ENCODE results near the gene CKAP5.

The CKAP5 gene

DNA sequence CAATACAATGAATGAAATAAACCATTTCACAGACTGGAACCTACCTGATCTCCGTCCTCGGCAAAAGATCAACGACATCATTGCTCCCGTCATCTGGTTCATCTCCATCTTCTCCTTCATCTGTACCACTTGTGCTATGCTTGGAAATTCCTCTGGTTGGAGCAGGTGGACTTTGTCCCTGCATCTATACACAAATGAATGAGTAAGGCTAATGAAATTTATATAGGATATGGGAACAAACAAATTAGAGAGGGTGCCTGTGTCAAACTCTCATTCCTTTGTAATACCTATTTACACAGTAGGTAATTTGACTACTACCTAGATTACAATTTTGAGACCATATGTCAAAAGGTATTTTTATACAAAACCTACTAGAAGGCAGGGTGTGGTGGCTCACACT is 67.7 kb downstream of the CKAP5 start:
- H2AFZ ChIP-seq (ENCODE audit: insufficient read depth, low read length, poor library complexity), result no peak overlapping the region

DNA sequence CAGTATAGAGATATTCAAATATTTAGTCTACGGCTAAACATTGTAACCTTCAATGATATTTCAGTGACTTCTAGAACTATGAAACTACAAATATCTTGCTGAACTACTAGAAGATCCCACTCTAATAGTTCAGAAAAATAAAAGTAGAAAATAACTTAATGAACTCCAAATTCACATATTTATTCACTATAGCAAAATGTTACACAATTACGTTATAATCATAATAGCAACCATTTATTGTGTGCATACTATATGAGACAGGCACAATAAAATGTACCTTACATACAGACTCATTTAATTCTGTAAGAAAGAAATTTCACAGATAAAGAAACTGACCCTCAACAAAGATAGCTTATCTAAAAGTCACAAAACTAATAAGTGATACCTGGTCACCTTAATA is 69.2 kb downstream of the CKAP5 start:
- WGBS (ENCODE audit: extremely low coverage, insufficient coverage, insufficient read length), result no CpG with 5 or more reads among the region's 2 CpGs

More for the DNA sequence above, 67.7 kb downstream of the CKAP5 start:
- Histone ChIP-seq H3K79me1 (ENCODE audit: low read length) (no peaks in the 10 kb centered on the region), H3K18ac (ENCODE audit: low read length) (no peak overlapping the region), H3K4me1 (ENCODE audit: control insufficient read depth in 1 of 2, insufficient read depth in 2 of 2, low read length in 2 of 2) (no peaks in the 10 kb centered on the region), H2BK120ac (ENCODE audit: insufficient read depth, low read length, poor library complexity) (no peak overlapping the region), H4K8ac (ENCODE audit: low read depth, low read length) (no peak overlapping the region), H4K12ac (ENCODE audit: low read depth, low read length) (no peak overlapping the region), H3K4ac (ENCODE audit: low read depth, low read length) (no peak overlapping the region), H3K27ac (ENCODE audit: low read depth, low read length) (no peak overlapping the region), H4K91ac (ENCODE audit: low read depth, low read length) (no peak overlapping the region), H3K9ac (ENCODE audit: low read length) (no peak overlapping the region), H2BK12ac (ENCODE audit: low read length) (no peak overlapping the region), H3K27me3 (ENCODE audit: insufficient read depth, low read length) (no peaks in the 10 kb centered on the region), H3K36me3 (ENCODE audit: control insufficient read depth in 1 of 2, insufficient read depth in 2 of 2, low read length in 2 of 2) (peaks cover 21 to 27% of the 10 kb centered on the region in 2 experiments), H3K4me2 (ENCODE audit: low read length) (no peak overlapping the region), H3K9me3 (ENCODE audit: insufficient read depth, low read depth, low read length) (no peaks in the 10 kb centered on the region), H3K23ac (ENCODE audit: low read length) (no peak overlapping the region), H2BK5ac (ENCODE audit: low read depth, low read length, poor library complexity) (no peak overlapping the region), H3K79me2 (ENCODE audit: control insufficient read depth, insufficient read depth, low read length, poor library complexity) (no peaks in the 10 kb centered on the region), H2AK5ac (ENCODE audit: low read length) (no peak overlapping the region), H3K4me3 (ENCODE audit: low read depth, low read length) (no peak overlapping the region), H3K14ac (ENCODE audit: low read length) (no peak overlapping the region)
- no peak for DNase-seq
- WGBS (ENCODE audit: extremely low coverage, insufficient coverage, insufficient read length), result no CpG with 5 or more reads among the region's 4 CpGs

DNA sequence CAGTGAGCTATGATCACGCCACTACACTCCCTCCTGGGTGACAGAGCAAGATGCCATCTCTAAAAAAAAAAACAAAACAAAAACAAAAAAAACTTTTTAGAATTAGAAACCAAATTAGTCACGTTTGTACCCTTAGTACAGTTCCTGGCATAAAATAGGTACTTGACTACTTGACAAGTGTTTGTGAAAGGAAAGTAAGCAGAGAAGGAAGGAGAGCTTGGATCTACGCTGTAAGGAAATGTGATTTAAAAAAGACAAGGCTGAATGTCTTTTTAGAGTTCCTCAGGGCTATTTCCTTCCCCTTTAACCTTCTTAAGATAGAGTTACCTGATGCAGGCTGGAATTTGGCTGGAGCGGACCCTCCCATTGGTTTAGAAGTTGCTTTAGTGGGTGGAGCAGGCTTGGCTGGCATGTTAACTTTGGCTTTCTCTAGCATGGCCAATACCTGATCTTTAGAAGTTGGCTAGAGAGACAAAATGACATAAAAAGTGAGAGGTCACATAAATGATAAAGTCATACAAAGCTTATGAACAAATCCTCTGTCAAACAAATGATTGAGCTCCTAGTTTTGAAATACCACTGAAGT is 76.4 kb downstream of the CKAP5 start:
- H3K4me1 ChIP-seq (ENCODE audit: control insufficient read depth in 1 of 2, insufficient read depth in 2 of 2, low read length in 2 of 2), result no peaks in the 10 kb centered on the region
- WGBS (ENCODE audit: extremely low coverage, insufficient coverage, insufficient read length), result no CpG with 5 or more reads among the region's 4 CpGs

More for the DNA sequence above, 69.2 kb downstream of the CKAP5 start:
- Histone ChIP-seq H3K79me2 (ENCODE audit: control insufficient read depth, insufficient read depth, low read length, poor library complexity) (no peaks in the 10 kb centered on the region), H4K12ac (ENCODE audit: low read depth, low read length) (no peak overlapping the region), H3K9me3 (ENCODE audit: insufficient read depth, low read depth, low read length) (no peaks in the 10 kb centered on the region), H2BK120ac (ENCODE audit: insufficient read depth, low read length, poor library complexity) (no peak overlapping the region), H2BK5ac (ENCODE audit: low read depth, low read length, poor library complexity) (no peak overlapping the region), H3K27ac (ENCODE audit: low read depth, low read length) (no peak overlapping the region), H3K14ac (ENCODE audit: low read length) (no peak overlapping the region), H3K79me1 (ENCODE audit: low read length) (no peaks in the 10 kb centered on the region), H3K4me2 (ENCODE audit: low read length) (no peak overlapping the region), H4K8ac (ENCODE audit: low read depth, low read length) (no peak overlapping the region), H3K18ac (ENCODE audit: low read length) (no peak overlapping the region), H3K4me3 (ENCODE audit: low read depth, low read length) (no peak overlapping the region), H3K27me3 (ENCODE audit: insufficient read depth, low read length) (no peaks in the 10 kb centered on the region), H3K4ac (ENCODE audit: low read depth, low read length) (no peak overlapping the region), H2AFZ (ENCODE audit: insufficient read depth, low read length, poor library complexity) (no peak overlapping the region), H2BK12ac (ENCODE audit: low read length) (no peak overlapping the region), H4K91ac (ENCODE audit: low read depth, low read length) (no peak overlapping the region), H3K4me1 (ENCODE audit: control insufficient read depth in 1 of 2, insufficient read depth in 2 of 2, low read length in 2 of 2) (no peaks in the 10 kb centered on the region), H2AK5ac (ENCODE audit: low read length) (no peak overlapping the region), H3K23ac (ENCODE audit: low read length) (no peak overlapping the region), H3K36me3 (ENCODE audit: control insufficient read depth in 1 of 2, insufficient read depth in 2 of 2, low read length in 2 of 2) (peaks cover 27 to 29% of the 10 kb centered on the region in 2 experiments), H3K9ac (ENCODE audit: low read length) (no peak overlapping the region)
- DNase-seq, result no peak

DNA sequence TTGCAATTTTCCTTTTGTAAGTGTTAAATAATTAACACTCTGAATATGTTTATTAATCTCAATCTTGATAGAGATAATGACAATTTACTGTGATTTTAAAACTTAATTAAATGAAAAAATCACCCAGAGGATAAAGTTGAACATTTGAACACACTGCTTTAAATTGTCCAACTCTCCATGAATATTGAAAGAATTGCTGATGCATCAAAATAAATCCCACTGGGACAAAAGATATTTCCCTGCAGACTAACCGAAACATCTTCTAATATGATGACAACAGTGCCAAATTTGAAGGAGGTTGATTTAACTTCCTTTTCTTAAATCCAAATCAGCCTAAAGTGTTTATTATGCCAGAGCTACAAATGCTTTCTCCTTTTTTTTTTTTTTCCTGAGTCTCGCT is 79.4 kb downstream of the CKAP5 start:
- Histone ChIP-seq H3K27ac (ENCODE audit: low read depth, low read length) (no peak overlapping the region), H2BK12ac (ENCODE audit: low read length) (no peak overlapping the region), H3K9ac (ENCODE audit: low read length) (no peak overlapping the region), H2BK5ac (ENCODE audit: low read depth, low read length, poor library complexity) (no peak overlapping the region), H3K36me3 (ENCODE audit: control insufficient read depth in 1 of 2, insufficient read depth in 2 of 2, low read length in 2 of 2) (peaks cover 28 to 50% of the 10 kb centered on the region in 2 experiments), H3K4me1 (ENCODE audit: control insufficient read depth in 1 of 2, insufficient read depth in 2 of 2, low read length in 2 of 2) (no peaks in the 10 kb centered on the region), H3K79me2 (ENCODE audit: control insufficient read depth, insufficient read depth, low read length, poor library complexity) (no peaks in the 10 kb centered on the region), H3K27me3 (ENCODE audit: insufficient read depth, low read length) (no peaks in the 10 kb centered on the region), H4K8ac (ENCODE audit: low read depth, low read length) (no peak overlapping the region), H2AK5ac (ENCODE audit: low read length) (no peak overlapping the region), H3K23ac (ENCODE audit: low read length) (no peak overlapping the region), H3K4ac (ENCODE audit: low read depth, low read length) (no peak overlapping the region), H3K4me2 (ENCODE audit: low read length) (no peak overlapping the region), H3K14ac (ENCODE audit: low read length) (no peak overlapping the region), H3K18ac (ENCODE audit: low read length) (no peak overlapping the region), H2BK120ac (ENCODE audit: insufficient read depth, low read length, poor library complexity) (no peak overlapping the region), H2AFZ (ENCODE audit: insufficient read depth, low read length, poor library complexity) (no peak overlapping the region), H3K4me3 (ENCODE audit: low read depth, low read length) (no peak overlapping the region), H3K9me3 (ENCODE audit: insufficient read depth, low read depth, low read length) (no peaks in the 10 kb centered on the region), H4K12ac (ENCODE audit: low read depth, low read length) (no peak overlapping the region), H4K91ac (ENCODE audit: low read depth, low read length) (no peak overlapping the region), H3K79me1 (ENCODE audit: low read length) (no peaks in the 10 kb centered on the region)
- no peak for DNase-seq
- no CpG with 5 or more reads among the region's 2 CpGs for WGBS (ENCODE audit: extremely low coverage, insufficient coverage, insufficient read length)

More for the DNA sequence above, 76.4 kb downstream of the CKAP5 start:
- Histone ChIP-seq H3K27ac (ENCODE audit: low read depth, low read length) (no peak overlapping the region), H2AK5ac (ENCODE audit: low read length) (no peak overlapping the region), H2BK12ac (ENCODE audit: low read length) (no peak overlapping the region), H3K23ac (ENCODE audit: low read length) (no peak overlapping the region), H3K79me1 (ENCODE audit: low read length) (no peaks in the 10 kb centered on the region), H3K9me3 (ENCODE audit: insufficient read depth, low read depth, low read length) (no peaks in the 10 kb centered on the region), H3K4me3 (ENCODE audit: low read depth, low read length) (no peak overlapping the region), H4K12ac (ENCODE audit: low read depth, low read length) (no peak overlapping the region), H3K4me2 (ENCODE audit: low read length) (no peak overlapping the region), H3K9ac (ENCODE audit: low read length) (no peak overlapping the region), H2BK5ac (ENCODE audit: low read depth, low read length, poor library complexity) (no peak overlapping the region), H2AFZ (ENCODE audit: insufficient read depth, low read length, poor library complexity) (no peak overlapping the region), H3K14ac (ENCODE audit: low read length) (no peak overlapping the region), H3K36me3 (ENCODE audit: control insufficient read depth in 1 of 2, insufficient read depth in 2 of 2, low read length in 2 of 2) (peaks cover 31 to 35% of the 10 kb centered on the region in 2 experiments), H4K8ac (ENCODE audit: low read depth, low read length) (no peak overlapping the region), H3K79me2 (ENCODE audit: control insufficient read depth, insufficient read depth, low read length, poor library complexity) (no peaks in the 10 kb centered on the region), H2BK120ac (ENCODE audit: insufficient read depth, low read length, poor library complexity) (no peak overlapping the region), H3K4ac (ENCODE audit: low read depth, low read length) (no peak overlapping the region), H3K27me3 (ENCODE audit: insufficient read depth, low read length) (no peaks in the 10 kb centered on the region), H3K18ac (ENCODE audit: low read length) (no peak overlapping the region), H4K91ac (ENCODE audit: low read depth, low read length) (no peak overlapping the region)
- no peak for DNase-seq
